DOHH2 (cell line): ENCODE results near the gene ANKRD23.

ENCODE experiments used
- H3F3A ChIP-seq: fragments of 200-600 bp; sonication (generic), shearing (Covaris generic); 2 replicates; pipeline ENCODE4 v1.6.0; 2016; ENCODE audit warnings: antibody characterized with exemption, mild to moderate bottlenecking; ENCODE audit not compliant: control insufficient read depth, insufficient read depth
- H3K27ac ChIP-seq: fragments of 200-600 bp; sonication (generic); 2 replicates; pipeline ENCODE4 v1.5.1; 2014; ENCODE audit warnings: low read depth, mild to moderate bottlenecking, low read length, moderate library complexity
- H3K27me3 ChIP-seq: fragments of 200-600 bp; sonication (generic); 2 replicates; pipeline ENCODE4 v1.6.1; 2014; ENCODE audit warnings: mild to moderate bottlenecking, low read length, mixed read lengths; ENCODE audit not compliant: control insufficient read depth
- H3K36me3 ChIP-seq: fragments of 200-600 bp; sonication (generic); 2 replicates; pipeline ENCODE4 v1.6.1; 2014; ENCODE audit warnings: mild to moderate bottlenecking, low read length, moderate library complexity, mixed read lengths; ENCODE audit not compliant: control insufficient read depth
- H3K4me1 ChIP-seq: fragments of 200-600 bp; sonication (generic); 2 replicates; pipeline ENCODE4 v1.6.1; 2014; ENCODE audit warnings: mild to moderate bottlenecking, low read length, mixed read lengths; ENCODE audit not compliant: control insufficient read depth
- H3K4me2 ChIP-seq: fragments of 200-600 bp; sonication (generic); 2 replicates; pipeline ENCODE4 v1.6.0; 2014; ENCODE audit warnings: mild to moderate bottlenecking, low read length, moderate library complexity
- H3K4me3 ChIP-seq: fragments of 200-600 bp; sonication (generic); 2 replicates; pipeline ENCODE4 v1.5.1; 2014; ENCODE audit warnings: mild to moderate bottlenecking, low read length, mixed read lengths
- H3K79me2 ChIP-seq: fragments of 200-600 bp; sonication (generic); 2 replicates; pipeline ENCODE4 v1.6.1; 2014; ENCODE audit warnings: mild to moderate bottlenecking, low read length, mixed read lengths; ENCODE audit not compliant: control insufficient read depth
- H3K9me2 ChIP-seq: fragments of 200-600 bp; sonication (generic); replicated peaks from 2 replicates; pipeline ENCODE4 v1.6.1; 2014; ENCODE audit warnings: mild to moderate bottlenecking, low read length, mixed read lengths; ENCODE audit not compliant: control insufficient read depth
- H3K9me3 ChIP-seq: fragments of 200-600 bp; sonication (generic); 2 replicates; pipeline ENCODE4 v1.6.1; 2014; ENCODE audit warnings: antibody characterized with exemption, low read length, mixed read lengths; ENCODE audit not compliant: control insufficient read depth, insufficient read depth
- H4K20me1 ChIP-seq: fragments of 200-600 bp; sonication (generic); 2 replicates; pipeline ENCODE4 v1.6.0; 2014; ENCODE audit warnings: low read depth, mild to moderate bottlenecking, antibody characterized with exemption, low read length, moderate library complexity; ENCODE audit not compliant: control insufficient read depth, insufficient read depth
- CTCF ChIP-seq: fragments of 200-600 bp; sonication (generic); IDR thresholded peaks from one replicate; pipeline ENCODE4 v1.5.1; 2014; ENCODE audit warnings: antibody characterized with exemption, mild to moderate bottlenecking, low read depth, low read length; ENCODE audit not compliant: poor library complexity, severe bottlenecking
- EZH2phosphoT487 ChIP-seq: fragments of 200-600 bp; sonication (generic); IDR thresholded peaks from 2 replicates; pipeline ENCODE4 v1.6.1; 2017; ENCODE audit warnings: borderline replicate concordance, mild to moderate bottlenecking, antibody characterized with exemption, low read length, moderate library complexity, mixed read lengths

The ANKRD23 gene

GRCh38 chr2:96853321-96853720 lies 9.5 kb upstream of the ANKRD23 start:
- Histone ChIP-seq H3K4me3 (no peak overlapping the region), H3K4me1 (peaks cover 15% of the 10 kb centered on the region), H3F3A (no peaks in the 10 kb centered on the region), H3K9me3 (no peaks in the 10 kb centered on the region), H3K27ac (no peak overlapping the region), H4K20me1 (no peaks in the 10 kb centered on the region; the same call in 1 of the 2 replicates), H3K9me2 (no peaks in the 10 kb centered on the region), H3K36me3 (peaks cover 21% of the 10 kb centered on the region), H3K27me3 (no peaks in the 10 kb centered on the region), H3K79me2 (peaks cover 16% of the 10 kb centered on the region), H3K4me2 (no peak overlapping the region)
- no peak for TF ChIP-seq EZH2phosphoT487
- no peak for TF ChIP-seq CTCF

- Histone ChIP-seq H3K9me3 (no peaks in the 10 kb centered on the region), H3K4me1 (peaks cover 15% of the 10 kb centered on the region), H3K4me2 (no peak overlapping the region), H3K27ac (no peak overlapping the region), H3K79me2 (peaks cover 16% of the 10 kb centered on the region), H3K4me3 (no peak overlapping the region), H3F3A (no peaks in the 10 kb centered on the region), H4K20me1 (no peaks in the 10 kb centered on the region; the same call in 1 of the 2 replicates), H3K27me3 (no peaks in the 10 kb centered on the region), H3K36me3 (peaks cover 28% of the 10 kb centered on the region), H3K9me2 (no peaks in the 10 kb centered on the region)
- no peak for TF ChIP-seq EZH2phosphoT487
- TF ChIP-seq CTCF, result no peak
Observed at GRCh38 chr2:96852667-96853066, 8.8 kb upstream of the ANKRD23 start.

GRCh38 chr2:96848264-96848663 lies 4.4 kb upstream of the ANKRD23 start:
- no peaks in the 10 kb centered on the region for H4K20me1 ChIP-seq
- no peaks in the 10 kb centered on the region for H3K27me3 ChIP-seq
- no peak overlapping the region for H3K4me2 ChIP-seq
- H3K27ac ChIP-seq, result no peak overlapping the region
- H3K9me3 ChIP-seq, result no peaks in the 10 kb centered on the region
- peaks cover 30% of the 10 kb centered on the region for H3K36me3 ChIP-seq
- no peak overlapping the region for H3K4me3 ChIP-seq
- H3F3A ChIP-seq, result no peaks in the 10 kb centered on the region
- no peaks in the 10 kb centered on the region for H3K79me2 ChIP-seq
- H3K9me2 ChIP-seq, result no peaks in the 10 kb centered on the region
- TF ChIP-seq CTCF, result no peak
- TF ChIP-seq EZH2phosphoT487, result no peak
- H3K4me1 ChIP-seq, result no peaks in the 10 kb centered on the region
